Measurements from ENCODE around the gene ZCCHC3.
A peak's percentile ranks its signal among the peaks of the same experiment; 100 is the strongest.

Gene ZCCHC3

GRCh38 chr20:297925-298775 lies 780 bp downstream of the ZCCHC3 start:
- peak; percentile 55 for ATAC-seq (ENCODE audit: low read depth)

GRCh38 chr20:298776-299391 lies 1.5 kb downstream of the ZCCHC3 start:
- no peak for DNase-seq (ENCODE audit: low spot score)

More at GRCh38 chr20:297925-298775, 780 bp downstream of the ZCCHC3 start:
- H3K36me3 ChIP-seq (ENCODE audit: low read depth) = peaks cover 15% of the 10 kb centered on the region
- no peak for DNase-seq (ENCODE audit: low spot score)
- H3K27me3 ChIP-seq (ENCODE audit: insufficient read depth, poor library complexity, severe bottlenecking) = no peaks in the 10 kb centered on the region
- H3K27ac ChIP-seq (ENCODE audit: poor library complexity, severe bottlenecking) = peak overlapping the region; percentile 92
- peak overlapping the region; percentile 85 for H3K4me3 ChIP-seq (ENCODE audit: severe bottlenecking)
- peaks cover 12% of the 10 kb centered on the region for H3K4me1 ChIP-seq (ENCODE audit: insufficient read depth, poor library complexity, severe bottlenecking)
- no peak for TF ChIP-seq CTCF (IDR thresholded peaks at IDR 0.05; ENCODE audit: poor library complexity, severe bottlenecking)
- no peaks in the 10 kb centered on the region for H3K9me3 ChIP-seq (ENCODE audit: severe bottlenecking)

GRCh38 chr20:300345-300990 lies 3.1 kb downstream of the ZCCHC3 start:
- Histone ChIP-seq H3K27ac (ENCODE audit: poor library complexity, severe bottlenecking) (peak overlapping the region; percentile 92), H3K36me3 (ENCODE audit: low read depth) (peaks cover 15% of the 10 kb centered on the region), H3K4me1 (ENCODE audit: insufficient read depth, poor library complexity, severe bottlenecking) (peaks cover 12% of the 10 kb centered on the region), H3K9me3 (ENCODE audit: severe bottlenecking) (no peaks in the 10 kb centered on the region), H3K27me3 (ENCODE audit: insufficient read depth, poor library complexity, severe bottlenecking) (no peaks in the 10 kb centered on the region), H3K4me3 (ENCODE audit: severe bottlenecking) (no peak overlapping the region)
- DNase-seq (ENCODE audit: low spot score) (no peak), ATAC-seq (ENCODE audit: low read depth) (no peak)
- no peak for TF ChIP-seq CTCF (IDR thresholded peaks at IDR 0.05; ENCODE audit: poor library complexity, severe bottlenecking)

More at GRCh38 chr20:298776-299391, 1.5 kb downstream of the ZCCHC3 start:
- Histone ChIP-seq H3K27ac (ENCODE audit: poor library complexity, severe bottlenecking) (peak overlapping the region; percentile 92), H3K36me3 (ENCODE audit: low read depth) (peaks cover 15% of the 10 kb centered on the region), H3K27me3 (ENCODE audit: insufficient read depth, poor library complexity, severe bottlenecking) (no peaks in the 10 kb centered on the region), H3K9me3 (ENCODE audit: severe bottlenecking) (no peaks in the 10 kb centered on the region), H3K4me3 (ENCODE audit: severe bottlenecking) (peak overlapping the region; percentile 85), H3K4me1 (ENCODE audit: insufficient read depth, poor library complexity, severe bottlenecking) (peaks cover 12% of the 10 kb centered on the region)
- ATAC-seq (ENCODE audit: low read depth) = no peak
- no peak for TF ChIP-seq CTCF (IDR thresholded peaks at IDR 0.05; ENCODE audit: poor library complexity, severe bottlenecking)

GRCh38 chr20:301886-302848 lies 4.8 kb downstream of the ZCCHC3 start:
- DNase-seq (ENCODE audit: low spot score) (no peak), ATAC-seq (ENCODE audit: low read depth) (no peak)
- peaks cover 9% of the 10 kb centered on the region for H3K4me1 ChIP-seq (ENCODE audit: insufficient read depth, poor library complexity, severe bottlenecking)
- H3K27me3 ChIP-seq (ENCODE audit: insufficient read depth, poor library complexity, severe bottlenecking) = no peaks in the 10 kb centered on the region
- peaks cover 15% of the 10 kb centered on the region for H3K36me3 ChIP-seq (ENCODE audit: low read depth)
- H3K27ac ChIP-seq (ENCODE audit: poor library complexity, severe bottlenecking) = no peak overlapping the region
- H3K4me3 ChIP-seq (ENCODE audit: severe bottlenecking) = no peak overlapping the region
- no peak for TF ChIP-seq CTCF (IDR thresholded peaks at IDR 0.05; ENCODE audit: poor library complexity, severe bottlenecking)
- no peaks in the 10 kb centered on the region for H3K9me3 ChIP-seq (ENCODE audit: severe bottlenecking)

Data from RWPE2 (cell line).